Endothelial cell of umbilical vein (primary cell): Measurements from ENCODE around the gene TMC1. TPM values are rescaled to one million over a fixed set of nuclear protein-coding genes. Genes with fewer than 3 reads are reported as not detected.

Experiments used
- BruUV-seq: library from RNA; stranded (reverse); fragments of 400-500 nt; replicated peaks from 2 replicates; lab custom pipeline; 2021; lab: Mats Ljungman, UMichigan
- CTCF ChIA-PET: fragments of 300-600, 350-600 bp; sonication (Branson Sonifier 250); formaldehyde crosslinking; loops from one replicate; lab custom pipeline; 2021; ENCODE audit warnings: antibody characterized with exemption, inconsistent platforms; lab: Charles Lee
- POLR2A ChIA-PET: fragments of 300-600, 350-600 bp; sonication (Branson Sonifier 250); formaldehyde crosslinking; loops from one replicate; lab custom pipeline; 2021; ENCODE audit warnings: antibody characterized with exemption, inconsistent platforms; lab: Charles Lee
- DNase-seq: peaks from one replicate; pipeline ENCODE4 v3.0.0-alpha.2; 2011; ENCODE audit warnings: low read depth, low spot score
- FAIRE-seq: peaks from 2 replicates; lab custom pipeline; 2011; peaks lifted over from hg19 to GRCh38; lab: Jason Lieb, UNC
- H2AFZ ChIP-seq: 2 replicates; pipeline ENCODE4 v1.6.0; 2012; ENCODE audit warnings: low read depth, low read length, control low read depth, inconsistent platforms
- H3K27ac ChIP-seq: 2 replicates; pipeline ENCODE4 v1.5.1; 2011; ENCODE audit warnings: low read depth, mild to moderate bottlenecking, control low read depth, low read length, moderate library complexity; ENCODE audit not compliant: insufficient read depth
- H3K27me3 ChIP-seq, 2 experiments: 2 replicates each; pipeline versions ENCODE4 v1.6.0 to v1.6.1; 2011; ENCODE audit warnings: low read length in 2 of 2, mixed read lengths in 1 of 2; ENCODE audit not compliant: control insufficient read depth in 2 of 2, insufficient read depth in 2 of 2
- H3K36me3 ChIP-seq, 2 experiments: 2 replicates in 1 of 2; 3 replicates in 1 of 2; pipeline ENCODE4 v1.5.1; 2011; ENCODE audit warnings: low read length in 2 of 2, mild to moderate bottlenecking in 1 of 2, moderate library complexity in 1 of 2; ENCODE audit not compliant: control insufficient read depth in 2 of 2, insufficient read depth in 2 of 2; ENCODE audit errors: extremely low read depth in 1 of 2
- H3K4me1 ChIP-seq: 3 replicates; pipeline ENCODE4 v1.5.1; 2011; ENCODE audit warnings: mild to moderate bottlenecking, low read length; ENCODE audit not compliant: control insufficient read depth, insufficient read depth; ENCODE audit errors: extremely low read depth
- H3K4me2 ChIP-seq: 2 replicates; pipeline ENCODE4 v1.6.1; 2011; ENCODE audit warnings: low read length, control low read depth, mixed read lengths; ENCODE audit not compliant: insufficient read depth
- H3K4me3 ChIP-seq, 3 experiments: fragments of 200-600 bp in 1 of 3; sonication (generic), shearing (Covaris generic) in 1 of 3; replicated peaks in 1 of 3; 2 replicates each; pipeline ENCODE4 v1.5.1; 2011 to 2016; ENCODE audit warnings: control low read depth in 3 of 3, low read length in 3 of 3, mild to moderate bottlenecking in 2 of 3, inconsistent platforms in 1 of 3, low read depth in 1 of 3, moderate library complexity in 1 of 3; ENCODE audit not compliant: insufficient read depth in 1 of 3
- H3K79me2 ChIP-seq: 2 replicates; pipeline ENCODE4 v1.6.0; 2012; ENCODE audit warnings: low read length, inconsistent platforms; ENCODE audit not compliant: control insufficient read depth, insufficient read depth
- H3K9ac ChIP-seq: replicated peaks from 2 replicates; pipeline ENCODE3; 2011; ENCODE audit warnings: low read length, control low read depth; ENCODE audit not compliant: insufficient read depth; ENCODE audit errors: extremely low read depth
- H3K9me1 ChIP-seq: replicated peaks from 3 replicates; pipeline ENCODE4 v1.6.0; 2011; ENCODE audit warnings: mild to moderate bottlenecking, low read length; ENCODE audit not compliant: control insufficient read depth, insufficient read depth; ENCODE audit errors: extremely low read depth
- H3K9me3 ChIP-seq: replicated peaks from 2 replicates; pipeline ENCODE4 v1.5.1; 2012; ENCODE audit warnings: low read length, inconsistent platforms; ENCODE audit not compliant: control insufficient read depth, insufficient read depth
- H4K20me1 ChIP-seq: replicated peaks from 2 replicates; pipeline ENCODE3; 2011; ENCODE audit warnings: mild to moderate bottlenecking, low read length; ENCODE audit not compliant: control insufficient read depth, insufficient read depth; ENCODE audit errors: extremely low read depth
- EZH2 ChIP-seq: IDR thresholded peaks from 2 replicates; pipeline ENCODE4 v1.6.1; 2012; ENCODE audit warnings: borderline replicate concordance, low read depth, mild to moderate bottlenecking, moderate library complexity, low read length, inconsistent platforms; ENCODE audit not compliant: severe bottlenecking
- FOS ChIP-seq: IDR thresholded peaks from 2 replicates; pipeline ENCODE4 v1.6.1; 2011; ENCODE audit warnings: mild to moderate bottlenecking, low read length, moderate library complexity, borderline replicate concordance; ENCODE audit not compliant: insufficient read depth
- GATA2 ChIP-seq: IDR thresholded peaks from 2 replicates; pipeline ENCODE4 v1.7.0; 2011; ENCODE audit warnings: low read depth, mild to moderate bottlenecking, moderate library complexity, mixed read lengths, low read length; ENCODE audit not compliant: insufficient read length, insufficient read depth
- JUN ChIP-seq: IDR thresholded peaks from 2 replicates; pipeline ENCODE4 v1.6.1; 2011; ENCODE audit warnings: borderline replicate concordance, low read depth; ENCODE audit not compliant: insufficient read length, insufficient read depth
- MAX ChIP-seq: IDR thresholded peaks from 2 replicates; pipeline ENCODE4 v1.6.1; 2011; ENCODE audit not compliant: insufficient read depth, insufficient read length
- MYC ChIP-seq: IDR thresholded peaks from one replicate; pipeline ENCODE4 v1.6.1; 2011; ENCODE audit warnings: mild to moderate bottlenecking, low read depth, low read length
- POLR2A ChIP-seq: IDR thresholded peaks from 2 replicates; pipeline ENCODE4 v1.6.1; 2012; ENCODE audit warnings: low read depth, mild to moderate bottlenecking, control low read depth, low read length
- POLR2AphosphoS5 ChIP-seq: IDR thresholded peaks from 2 replicates; pipeline ENCODE4 v1.6.1; 2012; ENCODE audit warnings: low read depth, mild to moderate bottlenecking, control low read depth, low read length, moderate library complexity; ENCODE audit not compliant: insufficient read depth
- dilution Hi-C: fragments of 300-500 bp; cut with MboI; formaldehyde crosslinking; loops from one replicate; pipeline ENCODE4 v1.15.0; 2019; ENCODE audit warnings: low sequenced_read_pairs; ENCODE audit not compliant: extremely low pct_ligation_motif_present
- intact Hi-C: fragments of 100-400 bp; cut with micrococcal nuclease; formaldehyde crosslinking; loops from one replicate; pipeline ENCODE4 v1.10.0; 2022
- polyA plus RNA-seq, 4 experiments: library from polyadenylated mRNA; depleted of rRNA in 3 of 4; stranded (reverse) in 3 of 4; unstranded in 1 of 4; fragments of >200 nt; gene quantifications; 2 replicates each; pipeline versions ENCODE4 v1.2.1 to v1.2.3, GENCODE V29; 2011 to 2012; ENCODE audit warnings: missing spikeins in 1 of 4
- total RNA-seq: library from RNA; stranded (reverse); gene quantifications from 2 replicates; pipeline ENCODE4 v1.2.3, GENCODE V29; 2021
- TF ChIP-seq, protein P1 (sequence below), 2 donors: IDR thresholded peaks; 1 replicate in 1 of 2; 2 replicates in 1 of 2; pipeline ENCODE4 v1.5.1; 2011; ENCODE audit warnings: low read length in 2 of 2, mild to moderate bottlenecking in 2 of 2, moderate library complexity in 2 of 2, control low read depth in 1 of 2, inconsistent platforms in 1 of 2, low read depth in 1 of 2; ENCODE audit not compliant: insufficient read depth in 1 of 2; ENCODE audit errors: extremely low read depth in 1 of 2

The TMC1 gene
- total and polyA plus RNA-seq, 2 donors (not counting 3 experiments of a cell fraction or from before 2014, with no cell fraction given): 1.5 TPM; not detected in 1

- no peak overlapping the region for H2AFZ ChIP-seq
- no TSS peak for BruUV-seq
- DNase-seq (no peak), FAIRE-seq (no peak)
- H3K4me1 ChIP-seq: no peaks in the 10 kb centered on the region
- H3K4me2 ChIP-seq: no peak overlapping the region
- no peak overlapping the region for H3K27ac ChIP-seq
- CTCF ChIA-PET: no interaction called here
- no peaks in the 10 kb centered on the region for H3K36me3 ChIP-seq
- no peaks in the 10 kb centered on the region for H3K9me1 ChIP-seq
- dilution Hi-C loops: no loop called here
- TF ChIP-seq POLR2A (no peak), FOS (no peak), MYC (no peak), POLR2AphosphoS5 (no peak), GATA2 (no peak), JUN (no peak), MAX (no peak), EZH2 (no peak)
- TF ChIP-seq, protein P1, sequence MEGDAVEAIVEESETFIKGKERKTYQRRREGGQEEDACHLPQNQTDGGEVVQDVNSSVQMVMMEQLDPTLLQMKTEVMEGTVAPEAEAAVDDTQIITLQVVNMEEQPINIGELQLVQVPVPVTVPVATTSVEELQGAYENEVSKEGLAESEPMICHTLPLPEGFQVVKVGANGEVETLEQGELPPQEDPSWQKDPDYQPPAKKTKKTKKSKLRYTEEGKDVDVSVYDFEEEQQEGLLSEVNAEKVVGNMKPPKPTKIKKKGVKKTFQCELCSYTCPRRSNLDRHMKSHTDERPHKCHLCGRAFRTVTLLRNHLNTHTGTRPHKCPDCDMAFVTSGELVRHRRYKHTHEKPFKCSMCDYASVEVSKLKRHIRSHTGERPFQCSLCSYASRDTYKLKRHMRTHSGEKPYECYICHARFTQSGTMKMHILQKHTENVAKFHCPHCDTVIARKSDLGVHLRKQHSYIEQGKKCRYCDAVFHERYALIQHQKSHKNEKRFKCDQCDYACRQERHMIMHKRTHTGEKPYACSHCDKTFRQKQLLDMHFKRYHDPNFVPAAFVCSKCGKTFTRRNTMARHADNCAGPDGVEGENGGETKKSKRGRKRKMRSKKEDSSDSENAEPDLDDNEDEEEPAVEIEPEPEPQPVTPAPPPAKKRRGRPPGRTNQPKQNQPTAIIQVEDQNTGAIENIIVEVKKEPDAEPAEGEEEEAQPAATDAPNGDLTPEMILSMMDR (IDR thresholded peaks at IDR 0.05; ENCODE audit: extremely low read depth in 1 of 2, insufficient read depth in 1 of 2, low read depth in 1 of 2, low read length in 2 of 2): no peak
- H3K9me3 ChIP-seq: no peaks in the 10 kb centered on the region
- H3K4me3 ChIP-seq: no peak overlapping the region
- H3K27me3 ChIP-seq: no peaks in the 10 kb centered on the region
- POLR2A ChIA-PET: no interaction called here
- no peaks in the 10 kb centered on the region for H4K20me1 ChIP-seq
- no peak overlapping the region for H3K9ac ChIP-seq
- H3K79me2 ChIP-seq: no peaks in the 10 kb centered on the region
- intact Hi-C loops: loop anchor here (10.0 kb wide), 1 partner anchor 58 kb away; no protein-coding TSS in a partner anchor
These were observed 251.3 kb downstream of the TMC1 start for GRCh38 chr9:72772661-72773060.
